Astrocyte of the cerebellum (primary cell): ENCODE results near the gene ZNF579.

Experiments used
- DNase-seq: peaks from one replicate; pipeline ENCODE4 v3.0.0-alpha.2; 2011; ENCODE audit warnings: low read depth
- H3K4me3 ChIP-seq: 2 replicates; pipeline ENCODE4 v1.5.1; 2011; ENCODE audit warnings: mild to moderate bottlenecking, low read depth, low read length, moderate library complexity
- CTCF ChIP-seq: IDR thresholded peaks from 2 replicates; pipeline ENCODE4 v1.5.1; 2012; ENCODE audit warnings: low read length, low read depth, moderate library complexity, mild to moderate bottlenecking; ENCODE audit errors: missing control alignments
- in situ Hi-C: cut with HindIII; loops from 2 replicates; pipeline ENCODE4 v1.10.0; 2017; ENCODE audit warnings: low sequenced_read_pairs

ZNF579 gene

GRCh38 chr19:55622242-55622969 is 41.8 kb upstream of the ZNF579 start:
- no peak for DNase-seq
- in situ Hi-C loops = loop anchor here (5.0 to 25.0 kb wide), 2 partner anchors 110 to 1160 kb away; partner anchors contain the start of genes CDC42EP5 and LENG9
- no peak overlapping the region for H3K4me3 ChIP-seq
- TF ChIP-seq CTCF = no peak

GRCh38 chr19:55621673-55622231 is 41.1 kb upstream of the ZNF579 start:
- no peak overlapping the region for H3K4me3 ChIP-seq
- in situ Hi-C loops = loop anchor here (5.0 to 25.0 kb wide), 2 partner anchors 109 to 1159 kb away; partner anchors contain the start of genes CDC42EP5 and LENG9

GRCh38 chr19:55621205-55621672 is 40.6 kb upstream of the ZNF579 start:
- TF ChIP-seq CTCF = no peak
- H3K4me3 ChIP-seq = no peak overlapping the region
- in situ Hi-C loops = loop anchor here (5.0 to 25.0 kb wide), 2 partner anchors 109 to 1159 kb away; partner anchors contain the start of genes CDC42EP5 and LENG9
- no peak for DNase-seq

More at GRCh38 chr19:55621673-55622231, 41.1 kb upstream of the ZNF579 start:
- no peak for DNase-seq
- TF ChIP-seq CTCF = no peak

GRCh38 chr19:55620410-55621204 is 40.0 kb upstream of the ZNF579 start:
- no peak overlapping the region for H3K4me3 ChIP-seq
- no peak for DNase-seq
- in situ Hi-C loops = loop anchor here (5.0 to 25.0 kb wide), 2 partner anchors 108 to 1158 kb away; partner anchors contain the start of genes CDC42EP5 and LENG9
- no peak for TF ChIP-seq CTCF

- TF ChIP-seq CTCF = no peak
- H3K4me3 ChIP-seq = no peak overlapping the region
- in situ Hi-C loops = loop anchor here (25.0 kb wide), 1 partner anchor 1157 kb away; the partner anchor contains the start of genes CDC42EP5 and LENG9
- no peak for DNase-seq
Observed at GRCh38 chr19:55619286-55619685, 38.6 kb upstream of the ZNF579 start.

- H3K4me3 ChIP-seq = no peak overlapping the region
- in situ Hi-C loops = loop anchor here (25.0 kb wide), 1 partner anchor 1156 kb away; the partner anchor contains the start of genes CDC42EP5 and LENG9
- no peak for DNase-seq
- no peak for TF ChIP-seq CTCF
Observed at GRCh38 chr19:55618426-55618825, 37.8 kb upstream of the ZNF579 start.
